DMS53 treated with DMSO at 0.1 percent for 48 hours (cell line): Measurements from ENCODE around the gene TTLL6.

ENCODE experiments used
- DNase-seq: peaks from one replicate; lab custom pipeline; 2025; ENCODE audit not compliant: unreplicated experiment; lab: John Stamatoyannopoulos, UW

TTLL6 gene

GRCh38 chr17:48738803-48739526 is 78.1 kb downstream of the TTLL6 start:
- DNase-seq, result no peak

- no peak for DNase-seq
Measured at GRCh38 chr17:48738424-48738802, 78.6 kb downstream of the TTLL6 start.

- no peak for DNase-seq
Measured at GRCh38 chr17:48737330-48738043, 79.5 kb downstream of the TTLL6 start.

- DNase-seq, result no peak
Measured at GRCh38 chr17:48735062-48735351, 82.0 kb downstream of the TTLL6 start.

GRCh38 chr17:48734333-48735061 is 82.5 kb downstream of the TTLL6 start:
- DNase-seq, result no peak

- no peak for DNase-seq
Measured at GRCh38 chr17:48733632-48734328, 83.2 kb downstream of the TTLL6 start.

GRCh38 chr17:48732688-48733629 is 84.1 kb downstream of the TTLL6 start:
- DNase-seq, result no peak

GRCh38 chr17:48731355-48731754 is 85.7 kb downstream of the TTLL6 start:
- DNase-seq, result no peak

GRCh38 chr17:48730240-48730550 is 86.8 kb downstream of the TTLL6 start:
- no peak for DNase-seq

GRCh38 chr17:48729335-48730239 is 87.4 kb downstream of the TTLL6 start:
- DNase-seq, result no peak

GRCh38 chr17:48728232-48729231 is 88.5 kb downstream of the TTLL6 start, which contains the start of gene HOXB13:
Gene HOXB13 (minus strand): TSS chr17:48728750. CDS start chr17:48728593, 157 bp downstream.
- DNase-seq, result no peak

- no peak for DNase-seq
Measured at GRCh38 chr17:48727415-48728175, 89.4 kb downstream of the TTLL6 start.

- no peak for DNase-seq
Measured at GRCh38 chr17:48726916-48727286, 90.1 kb downstream of the TTLL6 start.

- no peak for DNase-seq
Measured at GRCh38 chr17:48726114-48726915, 90.7 kb downstream of the TTLL6 start.

GRCh38 chr17:48725288-48726064 is 91.6 kb downstream of the TTLL6 start:
- DNase-seq, result no peak

- DNase-seq, result no peak
Measured at GRCh38 chr17:48725004-48725287, 92.1 kb downstream of the TTLL6 start.
